ENCODE results near the gene GNAZ.

The GNAZ gene

DNA sequence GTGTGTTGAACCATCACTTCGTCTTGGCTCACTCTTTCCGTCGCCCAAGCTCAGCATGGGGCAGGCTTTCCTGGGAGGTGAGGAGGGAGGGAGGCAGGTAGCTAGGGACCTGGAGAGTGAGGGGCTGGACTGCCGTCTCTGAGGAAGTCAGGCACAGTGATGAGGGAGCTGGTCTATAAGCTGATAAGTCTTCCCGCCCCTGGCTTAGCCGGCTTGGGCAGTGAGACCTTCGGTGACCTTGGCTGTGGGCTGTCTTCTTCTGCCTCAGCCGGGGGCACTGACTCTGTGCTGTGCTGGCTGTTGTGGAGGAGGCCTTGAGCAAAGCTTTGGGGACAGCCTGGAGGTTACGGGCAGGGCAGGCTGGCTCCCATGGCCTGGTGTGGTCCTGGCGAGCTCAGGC lies 18.7 kb downstream of the GNAZ start:
- Histone ChIP-seq H3K4me1 (ENCODE audit: control insufficient read depth, low read length) (no peaks in the 10 kb centered on the region), H3K4me3 (ENCODE audit: low read length) (no peak overlapping the region), H3K9me2 (replicated peaks; ENCODE audit: control insufficient read depth, low read length) (no peaks in the 10 kb centered on the region), H3K9me3 (ENCODE audit: control insufficient read depth, insufficient read depth, low read length) (no peaks in the 10 kb centered on the region), H3K27ac (ENCODE audit: low read depth, low read length) (no peak overlapping the region), H3K4me2 (ENCODE audit: low read length) (no peak overlapping the region), H3K79me2 (ENCODE audit: control insufficient read depth, low read length) (no peaks in the 10 kb centered on the region), H4K20me1 (ENCODE audit: control insufficient read depth, insufficient read depth, low read depth, low read length) (peaks cover 2% of the 10 kb centered on the region; the same call in 1 of the 2 replicates), H3K36me3 (ENCODE audit: control insufficient read depth, low read length) (no peaks in the 10 kb centered on the region), H3F3A (ENCODE audit: control insufficient read depth, insufficient read depth) (no peaks in the 10 kb centered on the region), H3K27me3 (ENCODE audit: control insufficient read depth, low read length) (no peaks in the 10 kb centered on the region)
- TF ChIP-seq, protein P1, sequence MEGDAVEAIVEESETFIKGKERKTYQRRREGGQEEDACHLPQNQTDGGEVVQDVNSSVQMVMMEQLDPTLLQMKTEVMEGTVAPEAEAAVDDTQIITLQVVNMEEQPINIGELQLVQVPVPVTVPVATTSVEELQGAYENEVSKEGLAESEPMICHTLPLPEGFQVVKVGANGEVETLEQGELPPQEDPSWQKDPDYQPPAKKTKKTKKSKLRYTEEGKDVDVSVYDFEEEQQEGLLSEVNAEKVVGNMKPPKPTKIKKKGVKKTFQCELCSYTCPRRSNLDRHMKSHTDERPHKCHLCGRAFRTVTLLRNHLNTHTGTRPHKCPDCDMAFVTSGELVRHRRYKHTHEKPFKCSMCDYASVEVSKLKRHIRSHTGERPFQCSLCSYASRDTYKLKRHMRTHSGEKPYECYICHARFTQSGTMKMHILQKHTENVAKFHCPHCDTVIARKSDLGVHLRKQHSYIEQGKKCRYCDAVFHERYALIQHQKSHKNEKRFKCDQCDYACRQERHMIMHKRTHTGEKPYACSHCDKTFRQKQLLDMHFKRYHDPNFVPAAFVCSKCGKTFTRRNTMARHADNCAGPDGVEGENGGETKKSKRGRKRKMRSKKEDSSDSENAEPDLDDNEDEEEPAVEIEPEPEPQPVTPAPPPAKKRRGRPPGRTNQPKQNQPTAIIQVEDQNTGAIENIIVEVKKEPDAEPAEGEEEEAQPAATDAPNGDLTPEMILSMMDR (IDR thresholded peaks at IDR 0.05; ENCODE audit: low read depth, low read length, poor library complexity, severe bottlenecking) = no peak
- no peak for TF ChIP-seq EZH2phosphoT487 (IDR thresholded peaks at IDR 0.05; ENCODE audit: borderline replicate concordance, low read length)

DNA sequence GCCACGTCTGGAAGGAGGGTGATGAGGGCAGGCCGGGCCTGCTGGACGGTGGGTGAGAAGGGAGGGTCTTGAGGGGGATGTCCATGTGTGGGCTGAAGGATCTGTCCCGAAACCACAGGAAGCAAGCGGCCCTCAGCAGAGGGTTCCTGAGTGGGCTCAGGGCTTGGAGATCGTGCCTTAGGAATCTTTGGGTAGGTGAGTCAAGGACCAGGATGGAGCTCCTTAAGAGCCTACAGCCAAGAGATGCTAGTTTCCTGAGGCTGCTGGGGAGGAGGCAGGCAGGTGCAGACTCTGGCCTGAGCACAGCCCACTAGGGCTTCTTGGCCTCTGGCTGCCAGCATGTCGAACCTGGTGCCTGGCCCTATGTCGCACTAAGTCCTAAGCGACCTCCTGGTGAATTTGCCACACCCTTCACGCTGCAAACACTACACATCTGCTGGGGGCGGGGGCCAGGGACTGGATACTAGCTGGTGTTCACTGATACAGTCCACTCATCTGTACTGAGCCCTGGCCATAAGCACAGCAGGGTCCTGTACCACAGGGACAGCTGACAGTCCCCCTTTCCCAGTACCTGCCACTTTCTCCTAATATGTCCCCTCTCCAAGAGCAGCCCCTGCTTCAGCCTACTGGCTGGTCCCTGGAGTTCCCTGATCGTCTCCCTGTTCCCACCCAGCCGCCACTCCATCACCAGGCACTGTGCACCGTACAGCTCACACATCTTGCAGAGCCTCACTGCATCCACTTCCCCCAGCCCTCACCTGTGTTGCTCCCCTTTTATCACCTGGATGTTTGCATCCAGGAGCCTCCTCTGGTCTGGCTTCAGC lies 19.5 kb downstream of the GNAZ start:
- no peak for TF ChIP-seq EZH2phosphoT487 (IDR thresholded peaks at IDR 0.05; ENCODE audit: borderline replicate concordance, low read length)
- TF ChIP-seq, protein P1 (IDR thresholded peaks at IDR 0.05; ENCODE audit: low read depth, low read length, poor library complexity, severe bottlenecking) = no peak
- H3K4me3 ChIP-seq (ENCODE audit: low read length) = no peak overlapping the region
- no peaks in the 10 kb centered on the region for H3K36me3 ChIP-seq (ENCODE audit: control insufficient read depth, low read length)
- H4K20me1 ChIP-seq (ENCODE audit: control insufficient read depth, insufficient read depth, low read depth, low read length) = peaks cover 2% of the 10 kb centered on the region; the same call in 1 of the 2 replicates
- no peaks in the 10 kb centered on the region for H3K9me2 ChIP-seq (replicated peaks; ENCODE audit: control insufficient read depth, low read length)
- H3K27ac ChIP-seq (ENCODE audit: low read depth, low read length) = no peak overlapping the region
- H3K4me1 ChIP-seq (ENCODE audit: control insufficient read depth, low read length) = no peaks in the 10 kb centered on the region
- no peaks in the 10 kb centered on the region for H3K79me2 ChIP-seq (ENCODE audit: control insufficient read depth, low read length)
- H3F3A ChIP-seq (ENCODE audit: control insufficient read depth, insufficient read depth) = no peaks in the 10 kb centered on the region
- no peaks in the 10 kb centered on the region for H3K27me3 ChIP-seq (ENCODE audit: control insufficient read depth, low read length)
- H3K4me2 ChIP-seq (ENCODE audit: low read length) = no peak overlapping the region
- no peaks in the 10 kb centered on the region for H3K9me3 ChIP-seq (ENCODE audit: control insufficient read depth, insufficient read depth, low read length)

DNA sequence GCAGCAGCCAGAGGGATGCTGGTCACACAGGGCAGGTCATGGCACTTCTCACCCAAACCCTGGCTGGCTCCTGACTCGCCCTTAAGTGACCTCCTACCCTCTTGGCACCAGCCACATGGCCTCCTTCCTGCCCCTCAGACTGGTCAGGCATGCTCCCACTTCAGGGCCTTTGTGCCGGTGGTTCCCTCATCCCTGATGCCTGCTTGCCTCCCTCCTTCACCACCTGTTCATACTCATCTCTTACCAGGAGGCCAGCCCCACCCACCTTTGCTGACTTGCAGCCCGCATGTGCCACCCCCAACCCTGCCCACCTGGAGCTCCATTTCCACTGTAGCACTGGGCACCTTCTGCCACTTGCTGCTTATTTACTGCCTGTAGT lies 20.1 kb downstream of the GNAZ start:
- Histone ChIP-seq H3K9me2 (replicated peaks; ENCODE audit: control insufficient read depth, low read length) (no peaks in the 10 kb centered on the region), H3K79me2 (ENCODE audit: control insufficient read depth, low read length) (no peaks in the 10 kb centered on the region), H3K27me3 (ENCODE audit: control insufficient read depth, low read length) (no peaks in the 10 kb centered on the region), H3K4me1 (ENCODE audit: control insufficient read depth, low read length) (no peaks in the 10 kb centered on the region), H3K4me3 (ENCODE audit: low read length) (no peak overlapping the region), H3K4me2 (ENCODE audit: low read length) (no peak overlapping the region), H4K20me1 (ENCODE audit: control insufficient read depth, insufficient read depth, low read depth, low read length) (peaks cover 2% of the 10 kb centered on the region; the same call in 1 of the 2 replicates), H3F3A (ENCODE audit: control insufficient read depth, insufficient read depth) (no peaks in the 10 kb centered on the region), H3K27ac (ENCODE audit: low read depth, low read length) (no peak overlapping the region), H3K36me3 (ENCODE audit: control insufficient read depth, low read length) (no peaks in the 10 kb centered on the region), H3K9me3 (ENCODE audit: control insufficient read depth, insufficient read depth, low read length) (no peaks in the 10 kb centered on the region)
- TF ChIP-seq EZH2phosphoT487 (IDR thresholded peaks at IDR 0.05; ENCODE audit: borderline replicate concordance, low read length) = no peak
- TF ChIP-seq, protein P1 (IDR thresholded peaks at IDR 0.05; ENCODE audit: low read depth, low read length, poor library complexity, severe bottlenecking) = no peak
